Fibroblast of lung (primary cell): ENCODE measurements around the gene INSYN2B. TPM values are rescaled to one million over a fixed set of nuclear protein-coding genes. Genes with fewer than 3 reads are reported as not detected.

Source experiments
- DNase-seq, 2 donors: peaks; one replicate each; pipeline versions ENCODE4 v3.0.0 to v3.0.0-alpha.2; 2010; ENCODE audit warnings: low read depth in 2 of 2
- H2AFZ ChIP-seq: 2 replicates; pipeline ENCODE4 v1.5.1; 2012; ENCODE audit warnings: low read length, control low read depth, inconsistent platforms
- H3K27ac ChIP-seq: 2 replicates; pipeline ENCODE4 v1.5.1; 2011; ENCODE audit warnings: low read length, control low read depth; ENCODE audit not compliant: insufficient read depth
- H3K27me3 ChIP-seq: 2 replicates; pipeline ENCODE4 v1.5.1; 2011; ENCODE audit warnings: mild to moderate bottlenecking, low read length; ENCODE audit not compliant: control insufficient read depth, insufficient read depth
- H3K36me3 ChIP-seq: 2 replicates; pipeline ENCODE4 v1.5.1; 2011; ENCODE audit warnings: low read length; ENCODE audit not compliant: control insufficient read depth, insufficient read depth
- H3K4me1 ChIP-seq: 2 replicates; pipeline ENCODE4 v1.5.1; 2011; ENCODE audit warnings: low read length; ENCODE audit not compliant: control insufficient read depth, insufficient read depth; ENCODE audit errors: extremely low read depth
- H3K4me2 ChIP-seq: 2 replicates; pipeline ENCODE4 v1.5.1; 2011; ENCODE audit warnings: low read length, control low read depth; ENCODE audit not compliant: insufficient read depth; ENCODE audit errors: extremely low read depth
- H3K4me3 ChIP-seq, 4 experiments: fragments of 200-600 bp in 1 of 4; sonication (generic) in 1 of 4; replicated peaks in 1 of 4; 2 replicates each; pipeline ENCODE4 v1.5.1; 2011 to 2016; ENCODE audit warnings: low read length in 4 of 4, low read depth in 3 of 4, mild to moderate bottlenecking in 3 of 4, control low read depth in 2 of 4, inconsistent platforms in 1 of 4, mixed read lengths in 1 of 4; ENCODE audit not compliant: insufficient read depth in 1 of 4; ENCODE audit errors: control extremely low read depth in 1 of 4
- H3K79me2 ChIP-seq: 2 replicates; pipeline ENCODE4 v1.5.1; 2012; ENCODE audit warnings: mild to moderate bottlenecking, low read length, inconsistent platforms; ENCODE audit not compliant: control insufficient read depth, insufficient read depth
- H3K9ac ChIP-seq: 2 replicates; pipeline ENCODE4 v1.5.1; 2011; ENCODE audit warnings: mild to moderate bottlenecking, low read length, control low read depth; ENCODE audit not compliant: insufficient read depth
- H3K9me3 ChIP-seq: 2 replicates; pipeline ENCODE4 v1.5.1; 2012; ENCODE audit warnings: low read depth, low read length; ENCODE audit not compliant: control insufficient read depth, insufficient read depth
- H4K20me1 ChIP-seq: 2 replicates; pipeline ENCODE4 v1.5.1; 2011; ENCODE audit warnings: low read length; ENCODE audit not compliant: control insufficient read depth, insufficient read depth; ENCODE audit errors: extremely low read depth
- EZH2 ChIP-seq: IDR thresholded peaks from 2 replicates; pipeline ENCODE4 v1.5.1; 2012; ENCODE audit warnings: low read length, control low read depth, mild to moderate bottlenecking; ENCODE audit errors: missing control alignments
- polyA plus RNA-seq, 2 donors: library from polyadenylated mRNA; depleted of rRNA in 1 of 2; stranded (reverse) in 1 of 2; unstranded in 1 of 2; fragments of >200 nt; gene quantifications; 2 replicates each; pipeline ENCODE4 v1.2.1, GENCODE V29; 2011 to 2012; ENCODE audit warnings: missing spikeins in 1 of 2
- total RNA-seq: library from RNA; depleted of rRNA; stranded (reverse); fragments of >200 nt; gene quantifications from 2 replicates; pipeline ENCODE4 v1.2.1, GENCODE V29; 2014
- TF ChIP-seq, protein P1 (sequence below), 2 donors: IDR thresholded peaks in 1 of 2; conservative IDR thresholded peaks in 1 of 2; 1 replicate in 1 of 2; 2 replicates in 1 of 2; pipeline ENCODE4 v1.5.1; 2011 to 2012; ENCODE audit warnings: low read length in 2 of 2, control low read depth in 1 of 2, inconsistent platforms in 1 of 2, low read depth in 1 of 2, mild to moderate bottlenecking in 1 of 2

The INSYN2B gene
- total and polyA plus RNA-seq, 2 donors (not counting 1 experiment from before 2014, with no cell fraction given): 3.6 to 6.3 TPM

GRCh38 chr5:169848792-169849191 lies 131.5 kb downstream of the INSYN2B start:
- H3K4me3 ChIP-seq: no peak overlapping the region
- H3K4me2 ChIP-seq: no peak overlapping the region
- H3K9ac ChIP-seq: no peak overlapping the region
- no peaks in the 10 kb centered on the region for H3K9me3 ChIP-seq
- no peaks in the 10 kb centered on the region for H3K4me1 ChIP-seq
- H2AFZ ChIP-seq: no peak overlapping the region
- H3K27ac ChIP-seq: no peak overlapping the region
- H3K79me2 ChIP-seq: no peaks in the 10 kb centered on the region
- no peak for TF ChIP-seq EZH2
- TF ChIP-seq, protein P1, sequence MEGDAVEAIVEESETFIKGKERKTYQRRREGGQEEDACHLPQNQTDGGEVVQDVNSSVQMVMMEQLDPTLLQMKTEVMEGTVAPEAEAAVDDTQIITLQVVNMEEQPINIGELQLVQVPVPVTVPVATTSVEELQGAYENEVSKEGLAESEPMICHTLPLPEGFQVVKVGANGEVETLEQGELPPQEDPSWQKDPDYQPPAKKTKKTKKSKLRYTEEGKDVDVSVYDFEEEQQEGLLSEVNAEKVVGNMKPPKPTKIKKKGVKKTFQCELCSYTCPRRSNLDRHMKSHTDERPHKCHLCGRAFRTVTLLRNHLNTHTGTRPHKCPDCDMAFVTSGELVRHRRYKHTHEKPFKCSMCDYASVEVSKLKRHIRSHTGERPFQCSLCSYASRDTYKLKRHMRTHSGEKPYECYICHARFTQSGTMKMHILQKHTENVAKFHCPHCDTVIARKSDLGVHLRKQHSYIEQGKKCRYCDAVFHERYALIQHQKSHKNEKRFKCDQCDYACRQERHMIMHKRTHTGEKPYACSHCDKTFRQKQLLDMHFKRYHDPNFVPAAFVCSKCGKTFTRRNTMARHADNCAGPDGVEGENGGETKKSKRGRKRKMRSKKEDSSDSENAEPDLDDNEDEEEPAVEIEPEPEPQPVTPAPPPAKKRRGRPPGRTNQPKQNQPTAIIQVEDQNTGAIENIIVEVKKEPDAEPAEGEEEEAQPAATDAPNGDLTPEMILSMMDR (conservative IDR thresholded peaks at IDR 0.05 in 1 of 2, IDR thresholded peaks at IDR 0.05 in 1 of 2; ENCODE audit: low read depth in 1 of 2, low read length in 2 of 2): no peak
- DNase-seq: no peak
- H3K36me3 ChIP-seq: no peaks in the 10 kb centered on the region
- no peaks in the 10 kb centered on the region for H3K27me3 ChIP-seq
- no peaks in the 10 kb centered on the region for H4K20me1 ChIP-seq

GRCh38 chr5:169848271-169848670 lies 132.0 kb downstream of the INSYN2B start:
- no peak overlapping the region for H2AFZ ChIP-seq
- H3K79me2 ChIP-seq: no peaks in the 10 kb centered on the region
- no peaks in the 10 kb centered on the region for H3K27me3 ChIP-seq
- no peak for DNase-seq
- no peak overlapping the region for H3K27ac ChIP-seq
- H3K36me3 ChIP-seq: no peaks in the 10 kb centered on the region
- no peak overlapping the region for H3K4me2 ChIP-seq
- no peaks in the 10 kb centered on the region for H4K20me1 ChIP-seq
- H3K9me3 ChIP-seq: no peaks in the 10 kb centered on the region
- no peak overlapping the region for H3K9ac ChIP-seq
- TF ChIP-seq EZH2: no peak
- TF ChIP-seq, protein P1 (conservative IDR thresholded peaks at IDR 0.05 in 1 of 2, IDR thresholded peaks at IDR 0.05 in 1 of 2; ENCODE audit: low read depth in 1 of 2, low read length in 2 of 2): no peak
- H3K4me1 ChIP-seq: no peaks in the 10 kb centered on the region
- no peak overlapping the region for H3K4me3 ChIP-seq

DNA sequence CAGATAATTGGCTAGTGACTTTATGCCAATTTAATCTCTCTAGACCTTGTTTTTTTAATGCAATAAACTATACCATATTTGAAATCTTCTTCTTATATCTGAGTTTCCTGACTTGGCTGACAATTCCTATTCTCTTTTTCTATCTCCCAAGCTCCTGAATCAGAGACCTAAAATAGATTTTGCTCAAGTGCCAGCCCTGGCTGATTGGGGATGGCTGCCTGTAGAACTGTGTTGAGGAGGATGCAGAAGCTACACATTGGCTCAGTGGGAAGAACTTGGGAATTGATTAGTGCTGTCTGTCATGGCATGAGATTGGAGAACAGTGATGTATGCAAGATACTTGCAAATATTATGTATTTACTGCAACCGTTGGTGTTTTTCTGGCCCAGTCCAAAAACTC lies 132.8 kb downstream of the INSYN2B start:
- Histone ChIP-seq H3K9ac (no peak overlapping the region), H2AFZ (no peak overlapping the region), H3K27ac (no peak overlapping the region), H3K4me2 (no peak overlapping the region), H3K4me1 (no peaks in the 10 kb centered on the region), H3K4me3 (no peak overlapping the region), H4K20me1 (no peaks in the 10 kb centered on the region), H3K27me3 (no peaks in the 10 kb centered on the region), H3K79me2 (no peaks in the 10 kb centered on the region), H3K36me3 (no peaks in the 10 kb centered on the region), H3K9me3 (no peaks in the 10 kb centered on the region)
- DNase-seq: peak in 1 of 2 donors; percentile 25
- TF ChIP-seq, protein P1 (conservative IDR thresholded peaks at IDR 0.05 in 1 of 2, IDR thresholded peaks at IDR 0.05 in 1 of 2; ENCODE audit: low read depth in 1 of 2, low read length in 2 of 2): no peak
- TF ChIP-seq EZH2: no peak
